SK-N-SH (cell line): ENCODE data around the gene EPO. TPM values are rescaled to one million over a fixed set of nuclear protein-coding genes. Genes with fewer than 3 reads are reported as not detected.
A peak's percentile ranks its signal among the peaks of the same experiment; 100 is the strongest.

ENCODE experiments used
- CTCF ChIA-PET: fragments of 300-600, 350-600 bp; formaldehyde crosslinking; extraction: SDS; loops from one replicate; lab custom pipeline; 2021; lab: Yijun Ruan, JAX
- POLR2A ChIA-PET: fragments of 350-600 bp; sonication (Branson Sonifier 250); formaldehyde crosslinking; extraction: SDS; loops from one replicate; lab custom pipeline; 2020; ENCODE audit warnings: antibody characterized with exemption, inconsistent platforms; lab: Yijun Ruan, JAX
- DNase-seq: peaks from one replicate; pipeline ENCODE4 v3.0.0; 2012
- H2AFZ ChIP-seq: fragments of 200-600 bp; sonication (generic); 2 replicates; pipeline ENCODE4 v1.8.1; 2016; ENCODE audit warnings: antibody characterized with exemption, mild to moderate bottlenecking, low read depth
- H3F3A ChIP-seq: fragments of 200-600 bp; sonication (generic); replicated peaks from 2 replicates; pipeline ENCODE3; 2016; ENCODE audit warnings: antibody characterized with exemption, mild to moderate bottlenecking; ENCODE audit not compliant: insufficient read depth
- H3K27ac ChIP-seq, 2 experiments: fragments of 200-500 bp in 1 of 2; fragments of 200-600 bp in 1 of 2; sonication (Bioruptor generic) in 1 of 2; sonication (generic), shearing (Covaris generic) in 1 of 2; 2 replicates each; pipeline versions ENCODE4 v1.5.1 to v1.6.1; 2014 to 2016; ENCODE audit warnings: low read depth in 2 of 2, inconsistent platforms in 1 of 2, low read length in 1 of 2, mild to moderate bottlenecking in 1 of 2, mixed read lengths in 1 of 2
- H3K27me3 ChIP-seq: fragments of 200-600 bp; sonication (generic), shearing (Covaris generic); 2 replicates; pipeline ENCODE4 v1.6.1; 2016; ENCODE audit warnings: mixed run types; ENCODE audit not compliant: insufficient read depth
- H3K36me3 ChIP-seq, 2 experiments: fragments of 200-500 bp in 1 of 2; fragments of 200-600 bp in 1 of 2; sonication (Bioruptor generic) in 1 of 2; sonication (generic) in 1 of 2; replicated peaks in 1 of 2; 2 replicates each; pipeline versions ENCODE3 to v1.5.1; 2014 to 2016; ENCODE audit warnings: low read length in 1 of 2, mild to moderate bottlenecking in 1 of 2; ENCODE audit not compliant: insufficient read depth in 2 of 2, control insufficient read depth in 1 of 2
- H3K4me1 ChIP-seq, 2 experiments: fragments of 200-500 bp in 1 of 2; fragments of 200-600 bp in 1 of 2; sonication (Bioruptor generic) in 1 of 2; sonication (generic), shearing (Covaris generic) in 1 of 2; 2 replicates each; pipeline versions ENCODE4 v1.5.1 to v1.6.1; 2014 to 2016; ENCODE audit warnings: low read depth in 1 of 2, low read length in 1 of 2, mixed run types in 1 of 2; ENCODE audit not compliant: insufficient read depth in 2 of 2, control insufficient read depth in 1 of 2
- H3K4me2 ChIP-seq: fragments of 200-600 bp; sonication (generic), shearing (Covaris generic); 2 replicates; pipeline ENCODE4 v1.6.1; 2017; ENCODE audit warnings: mixed run types
- H3K4me3 ChIP-seq, 2 experiments: fragments of 200-500 bp in 1 of 2; fragments of 200-600 bp in 1 of 2; sonication (Bioruptor generic) in 1 of 2; sonication (generic), shearing (Covaris generic) in 1 of 2; 2 replicates each; pipeline versions ENCODE4 v1.5.1 to v1.8.1; 2014 to 2016; ENCODE audit warnings: low read depth in 2 of 2, inconsistent platforms in 1 of 2, low read length in 1 of 2, mild to moderate bottlenecking in 1 of 2, mixed read lengths in 1 of 2, moderate library complexity in 1 of 2
- H3K79me2 ChIP-seq: fragments of 200-600 bp; sonication (generic); 2 replicates; pipeline ENCODE4 v1.8.1; 2017; ENCODE audit warnings: mild to moderate bottlenecking; ENCODE audit not compliant: insufficient read depth
- H3K9ac ChIP-seq: fragments of 200-600 bp; sonication (generic); 2 replicates; pipeline ENCODE4 v1.6.1; 2017; ENCODE audit warnings: mixed run types
- H3K9me2 ChIP-seq: fragments of 200-600 bp; sonication (generic); 2 replicates; pipeline ENCODE4 v1.6.1; 2017; ENCODE audit warnings: mixed run types
- H3K9me3 ChIP-seq: fragments of 200-600 bp; sonication (generic); 2 replicates; pipeline ENCODE4 v1.6.1; 2017; ENCODE audit warnings: mixed run types, mild to moderate bottlenecking, moderate library complexity
- H4K20me1 ChIP-seq: fragments of 200-600 bp; sonication (generic); 2 replicates; pipeline ENCODE4 v1.6.1; 2017; ENCODE audit warnings: mild to moderate bottlenecking, mixed run types; ENCODE audit not compliant: insufficient read depth
- CHD2 ChIP-seq: fragments of 150-350 bp; IDR thresholded peaks from 2 replicates; pipeline ENCODE4 v1.6.1; 2018; ENCODE audit warnings: low read length; ENCODE audit not compliant: partially characterized antibody
- EP300 ChIP-seq, 2 experiments: IDR thresholded peaks; 2 replicates each; pipeline versions ENCODE4 v1.4.0 to v1.6.1; 2012; ENCODE audit warnings: borderline replicate concordance in 1 of 2, low read depth in 1 of 2, low read length in 1 of 2
- FOXM1 ChIP-seq: IDR thresholded peaks from 2 replicates; pipeline ENCODE4 v1.4.0; 2012; ENCODE audit warnings: low read depth, mild to moderate bottlenecking
- JUND ChIP-seq: IDR thresholded peaks from 2 replicates; pipeline ENCODE4 v1.4.0; 2012
- NFIC ChIP-seq: IDR thresholded peaks from 2 replicates; pipeline ENCODE4 v1.4.0; 2012; ENCODE audit warnings: borderline replicate concordance
- NRF1 ChIP-seq: IDR thresholded peaks from 2 replicates; pipeline ENCODE4 v1.6.1; 2012; ENCODE audit warnings: low read depth, mild to moderate bottlenecking, low read length
- POLR2AphosphoS5 ChIP-seq: IDR thresholded peaks from 2 replicates; pipeline ENCODE4 v1.6.1; 2012; ENCODE audit warnings: low read depth, low read length
- RAD21 ChIP-seq: IDR thresholded peaks from 2 replicates; pipeline ENCODE4 v1.6.1; 2012; ENCODE audit warnings: mild to moderate bottlenecking, low read length
- RXRA ChIP-seq: IDR thresholded peaks from 2 replicates; pipeline ENCODE4 v1.4.0; 2012; ENCODE audit warnings: low read depth, mild to moderate bottlenecking, borderline replicate concordance
- SIN3A ChIP-seq: IDR thresholded peaks from 2 replicates; pipeline ENCODE4 v1.6.1; 2012; ENCODE audit warnings: low read depth, mild to moderate bottlenecking, low read length, moderate library complexity, borderline replicate concordance
- SMC3 ChIP-seq: IDR thresholded peaks from 2 replicates; pipeline ENCODE4 v1.6.1; 2012; ENCODE audit warnings: low read depth, low read length, improper control_type of control experiment
- TAF1 ChIP-seq: IDR thresholded peaks from 2 replicates; pipeline ENCODE4 v1.6.1; 2012; ENCODE audit warnings: low read depth, mild to moderate bottlenecking, low read length, moderate library complexity, borderline replicate concordance
- TEAD4 ChIP-seq: IDR thresholded peaks from 2 replicates; pipeline ENCODE4 v1.4.0; 2012; ENCODE audit warnings: mild to moderate bottlenecking, borderline replicate concordance; ENCODE audit not compliant: insufficient read depth
- YY1 ChIP-seq: IDR thresholded peaks from 2 replicates; pipeline ENCODE4 v1.4.0; 2012; ENCODE audit warnings: low read depth, mild to moderate bottlenecking
- WGBS: methylation state at CpG from one replicate; pipeline ENCODE4 v1.1.6; 2017; ENCODE audit warnings: low lambda C conversion rate; 5-methylcytosine and 5-hydroxymethylcytosine counted together
- polyA plus RNA-seq, 3 experiments: library from polyadenylated mRNA; depleted of rRNA; stranded (reverse); fragments of >200 nt; gene quantifications; 2 replicates each; pipeline ENCODE4 v1.2.3, GENCODE V29; 2012
- TF ChIP-seq, protein P1 (sequence below): IDR thresholded peaks from 2 replicates; pipeline ENCODE4 v1.4.0; 2012; ENCODE audit warnings: low read depth, borderline replicate concordance
- TF ChIP-seq, protein P2 (sequence below): fragments of 150-350 bp; IDR thresholded peaks from 2 replicates; pipeline ENCODE4 v1.6.1; 2017; ENCODE audit warnings: antibody characterized with exemption, low read length, low read depth, borderline replicate concordance
- TF ChIP-seq, protein P3 (sequence below): IDR thresholded peaks from 2 replicates; pipeline ENCODE4 v1.4.0; 2012; ENCODE audit warnings: low read depth

The EPO gene
- polyA plus RNA-seq, 1 of the 3 experiments (the other 2 are of a cell fraction), result not detected

DNA sequence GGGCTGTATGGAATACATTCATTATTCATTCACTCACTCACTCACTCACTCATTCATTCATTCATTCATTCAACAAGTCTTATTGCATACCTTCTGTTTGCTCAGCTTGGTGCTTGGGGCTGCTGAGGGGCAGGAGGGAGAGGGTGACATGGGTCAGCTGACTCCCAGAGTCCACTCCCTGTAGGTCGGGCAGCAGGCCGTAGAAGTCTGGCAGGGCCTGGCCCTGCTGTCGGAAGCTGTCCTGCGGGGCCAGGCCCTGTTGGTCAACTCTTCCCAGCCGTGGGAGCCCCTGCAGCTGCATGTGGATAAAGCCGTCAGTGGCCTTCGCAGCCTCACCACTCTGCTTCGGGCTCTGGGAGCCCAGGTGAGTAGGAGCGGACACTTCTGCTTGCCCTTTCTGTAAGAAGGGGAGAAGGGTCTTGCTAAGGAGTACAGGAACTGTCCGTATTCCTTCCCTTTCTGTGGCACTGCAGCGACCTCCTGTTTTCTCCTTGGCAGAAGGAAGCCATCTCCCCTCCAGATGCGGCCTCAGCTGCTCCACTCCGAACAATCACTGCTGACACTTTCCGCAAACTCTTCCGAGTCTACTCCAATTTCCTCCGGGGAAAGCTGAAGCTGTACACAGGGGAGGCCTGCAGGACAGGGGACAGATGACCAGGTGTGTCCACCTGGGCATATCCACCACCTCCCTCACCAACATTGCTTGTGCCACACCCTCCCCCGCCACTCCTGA, 2.4 kb downstream of the EPO start:
- Histone ChIP-seq H3K9me3 (no peaks in the 10 kb centered on the region), H3F3A (peaks cover 8% of the 10 kb centered on the region), H3K27me3 (peaks cover 28% of the 10 kb centered on the region), H3K79me2 (no peaks in the 10 kb centered on the region), H3K4me2 (no peak overlapping the region), H2AFZ (no peak overlapping the region), H3K4me1 (peaks cover 0 to 3% of the 10 kb centered on the region in 2 experiments; a peak in 1 of 4 replicates), H3K9me2 (no peaks in the 10 kb centered on the region), H3K36me3 (no peaks in the 10 kb centered on the region), H4K20me1 (no peaks in the 10 kb centered on the region), H3K27ac (no peak overlapping the region), H3K9ac (no peak overlapping the region), H3K4me3 (no peak overlapping the region)
- WGBS, result 76% methylated on average over 15 of the region's 17 CpGs
- CTCF ChIA-PET, result interaction anchor here (0.9 to 13.0 kb wide), 11 partner anchors 10 to 159 kb away, joined by 3 to 344 read pairs (median 5); partner anchors contain the start of genes EPHB4, POP7, SLC12A9 and ZAN
- POLR2A ChIA-PET, result interaction anchor here (0.9 kb wide), 1 partner anchor 17 kb away, joined by 3 read pairs; the partner anchor contains the start of gene POP7
- peak; percentile 14 for DNase-seq
- TF ChIP-seq TEAD4 (no peak), FOXM1 (no peak), RAD21 (no peak), SMC3 (no peak), EP300 (IDR thresholded peaks at IDR 0.05; ENCODE audit: borderline replicate concordance in 1 of 2, low read depth in 1 of 2, low read length in 1 of 2) (no peak), RXRA (no peak), NFIC (no peak), JUND (no peak), YY1 (no peak), NRF1 (no peak), TAF1 (no peak), POLR2AphosphoS5 (no peak), SIN3A (no peak), CHD2 (no peak)
- TF ChIP-seq, protein P1, sequence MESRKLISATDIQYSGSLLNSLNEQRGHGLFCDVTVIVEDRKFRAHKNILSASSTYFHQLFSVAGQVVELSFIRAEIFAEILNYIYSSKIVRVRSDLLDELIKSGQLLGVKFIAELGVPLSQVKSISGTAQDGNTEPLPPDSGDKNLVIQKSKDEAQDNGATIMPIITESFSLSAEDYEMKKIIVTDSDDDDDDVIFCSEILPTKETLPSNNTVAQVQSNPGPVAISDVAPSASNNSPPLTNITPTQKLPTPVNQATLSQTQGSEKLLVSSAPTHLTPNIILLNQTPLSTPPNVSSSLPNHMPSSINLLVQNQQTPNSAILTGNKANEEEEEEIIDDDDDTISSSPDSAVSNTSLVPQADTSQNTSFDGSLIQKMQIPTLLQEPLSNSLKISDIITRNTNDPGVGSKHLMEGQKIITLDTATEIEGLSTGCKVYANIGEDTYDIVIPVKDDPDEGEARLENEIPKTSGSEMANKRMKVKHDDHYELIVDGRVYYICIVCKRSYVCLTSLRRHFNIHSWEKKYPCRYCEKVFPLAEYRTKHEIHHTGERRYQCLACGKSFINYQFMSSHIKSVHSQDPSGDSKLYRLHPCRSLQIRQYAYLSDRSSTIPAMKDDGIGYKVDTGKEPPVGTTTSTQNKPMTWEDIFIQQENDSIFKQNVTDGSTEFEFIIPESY, result no peak
- TF ChIP-seq, protein P2, sequence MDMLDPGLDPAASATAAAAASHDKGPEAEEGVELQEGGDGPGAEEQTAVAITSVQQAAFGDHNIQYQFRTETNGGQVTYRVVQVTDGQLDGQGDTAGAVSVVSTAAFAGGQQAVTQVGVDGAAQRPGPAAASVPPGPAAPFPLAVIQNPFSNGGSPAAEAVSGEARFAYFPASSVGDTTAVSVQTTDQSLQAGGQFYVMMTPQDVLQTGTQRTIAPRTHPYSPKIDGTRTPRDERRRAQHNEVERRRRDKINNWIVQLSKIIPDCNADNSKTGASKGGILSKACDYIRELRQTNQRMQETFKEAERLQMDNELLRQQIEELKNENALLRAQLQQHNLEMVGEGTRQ, result no peak
- TF ChIP-seq, protein P3, sequence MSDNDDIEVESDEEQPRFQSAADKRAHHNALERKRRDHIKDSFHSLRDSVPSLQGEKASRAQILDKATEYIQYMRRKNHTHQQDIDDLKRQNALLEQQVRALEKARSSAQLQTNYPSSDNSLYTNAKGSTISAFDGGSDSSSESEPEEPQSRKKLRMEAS, result no peak
